ENCODE data around the gene TEX28. TPM values are rescaled to one million over a fixed set of nuclear protein-coding genes. Genes with fewer than 3 reads are reported as not detected.
"Not testable (repeated sequence)": the region's sequence is repeated elsewhere in the genome, so short reads cannot be mapped to it uniquely, and the experiment has no call there.

TEX28 gene
- total RNA-seq, 5 donors from 2014 or later (not counting 1 experiment from before 2014, with no cell fraction given) = not detected

- ATAC-seq (replicated peaks in 1 of 4) = not testable (repeated sequence)
Measured at GRCh38 chrX:154238939-154239559, 55.9 kb downstream of the TEX28 start.

GRCh38 chrX:154233620-154234019 is 61.3 kb downstream of the TEX28 start:
- H3K9me3 ChIP-seq; H3K36me3 ChIP-seq (ENCODE audit: control insufficient read depth in 2 of 2, extremely low read depth in 1 of 2, insufficient read depth in 1 of 2, low read length in 1 of 2); H3K4me1 ChIP-seq (ENCODE audit: control insufficient read depth in 1 of 2, extremely low read depth in 1 of 2, insufficient read depth in 2 of 2, low read length in 2 of 2); H3K36me3 Mint-ChIP-seq; H3K4me3 ChIP-seq (ENCODE audit: control insufficient read depth in 1 of 2, extremely low read depth in 1 of 2, low read length in 1 of 2); H3K4me1 Mint-ChIP-seq; H3K27me3 Mint-ChIP-seq; H3K27me3 ChIP-seq (replicated peaks in 1 of 2; ENCODE audit: control insufficient read depth in 2 of 2, extremely low read depth in 1 of 2, insufficient read depth in 2 of 2, low read length in 1 of 2); ATAC-seq (replicated peaks in 1 of 4); POLR2A ChIA-PET; CTCF ChIA-PET; DNase-seq; H3K27ac ChIP-seq (ENCODE audit: low read length); H3K27ac Mint-ChIP-seq; H3K9me3 Mint-ChIP-seq; H3K4me3 Mint-ChIP-seq: not testable (repeated sequence)
- WGBS (ENCODE audit: insufficient coverage) = no CpG with 5 or more reads among the region's 16 CpGs

More at GRCh38 chrX:154238939-154239559, 55.9 kb downstream of the TEX28 start:
- H3K36me3 ChIP-seq (ENCODE audit: control insufficient read depth in 2 of 2, extremely low read depth in 1 of 2, insufficient read depth in 1 of 2, low read length in 1 of 2); H3K9me3 Mint-ChIP-seq; H3K4me1 Mint-ChIP-seq; CTCF ChIA-PET; H3K27ac Mint-ChIP-seq; DNase-seq; H3K27ac ChIP-seq (ENCODE audit: low read length); H3K4me3 Mint-ChIP-seq; H3K27me3 Mint-ChIP-seq; H3K36me3 Mint-ChIP-seq; H3K27me3 ChIP-seq (replicated peaks in 1 of 2; ENCODE audit: control insufficient read depth in 2 of 2, extremely low read depth in 1 of 2, insufficient read depth in 2 of 2, low read length in 1 of 2); H3K9me3 ChIP-seq; POLR2A ChIA-PET; H3K4me3 ChIP-seq (ENCODE audit: control insufficient read depth in 1 of 2, extremely low read depth in 1 of 2, low read length in 1 of 2); H3K4me1 ChIP-seq (ENCODE audit: control insufficient read depth in 1 of 2, extremely low read depth in 1 of 2, insufficient read depth in 2 of 2, low read length in 2 of 2): not testable (repeated sequence)
- WGBS (ENCODE audit: insufficient coverage) = no CpG with 5 or more reads among the region's 11 CpGs

DNA sequence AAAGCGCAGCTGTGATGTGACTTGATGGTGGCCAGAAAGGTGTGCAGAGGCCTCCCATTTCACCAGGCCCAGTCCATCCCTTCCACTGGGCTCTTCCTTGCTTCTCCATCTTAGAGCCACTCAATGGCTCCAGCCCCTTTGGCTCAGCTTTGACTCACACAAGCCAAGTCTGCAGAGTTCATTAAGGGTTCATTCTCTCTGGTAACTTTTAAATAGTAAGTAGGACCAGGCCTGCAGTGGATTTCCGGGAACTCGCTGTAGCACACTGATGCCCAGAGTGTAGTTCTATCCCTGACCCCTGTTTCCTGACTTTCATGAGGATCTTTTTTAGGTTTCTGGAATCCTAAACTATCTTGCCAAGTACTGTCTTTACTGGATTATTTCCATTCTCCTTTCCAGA is 63.5 kb downstream of the TEX28 start:
- H3K27me3 ChIP-seq (replicated peaks in 1 of 2; ENCODE audit: control insufficient read depth in 2 of 2, extremely low read depth in 1 of 2, insufficient read depth in 2 of 2, low read length in 1 of 2); H3K9me3 Mint-ChIP-seq: not testable (repeated sequence)

DNA sequence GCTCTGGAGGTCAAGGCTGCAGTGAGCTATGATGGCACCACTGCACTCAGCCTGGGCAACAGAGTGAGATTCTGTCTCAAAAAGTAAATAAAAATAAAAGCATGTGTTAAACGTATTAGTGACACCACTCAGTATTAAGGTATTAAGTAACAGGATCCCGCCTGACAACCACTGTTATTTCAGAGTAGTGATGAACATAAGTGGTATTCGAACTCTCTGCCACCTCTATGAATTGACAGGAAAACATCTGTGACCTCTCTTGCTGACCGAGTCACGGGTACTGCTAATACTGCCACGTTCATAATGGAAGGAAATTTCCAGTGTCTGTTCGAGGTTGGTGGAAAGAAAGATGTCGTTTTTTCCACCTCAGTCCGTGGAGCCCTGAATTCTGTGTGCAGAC is 68.2 kb downstream of the TEX28 start:
- POLR2A ChIA-PET; H3K9me3 Mint-ChIP-seq; H3K27ac ChIP-seq (ENCODE audit: low read length); H3K27me3 ChIP-seq (replicated peaks in 1 of 2; ENCODE audit: control insufficient read depth in 2 of 2, extremely low read depth in 1 of 2, insufficient read depth in 2 of 2, low read length in 1 of 2); ATAC-seq (replicated peaks in 1 of 4); H3K27ac Mint-ChIP-seq; H3K4me3 Mint-ChIP-seq; H3K27me3 Mint-ChIP-seq; H3K36me3 ChIP-seq (ENCODE audit: control insufficient read depth in 2 of 2, extremely low read depth in 1 of 2, insufficient read depth in 1 of 2, low read length in 1 of 2); CTCF ChIA-PET; H3K4me1 Mint-ChIP-seq; H3K4me1 ChIP-seq (ENCODE audit: control insufficient read depth in 1 of 2, extremely low read depth in 1 of 2, insufficient read depth in 2 of 2, low read length in 2 of 2); H3K36me3 Mint-ChIP-seq; DNase-seq; H3K4me3 ChIP-seq (ENCODE audit: control insufficient read depth in 1 of 2, extremely low read depth in 1 of 2, low read length in 1 of 2); H3K9me3 ChIP-seq: not testable (repeated sequence)
- no CpG with 5 or more reads among the region's 9 CpGs for WGBS (ENCODE audit: insufficient coverage)

More for the DNA sequence above, 63.5 kb downstream of the TEX28 start:
- H3K27ac ChIP-seq (ENCODE audit: low read length); H3K4me1 ChIP-seq (ENCODE audit: control insufficient read depth in 1 of 2, extremely low read depth in 1 of 2, insufficient read depth in 2 of 2, low read length in 2 of 2); POLR2A ChIA-PET; H3K4me3 Mint-ChIP-seq; H3K27me3 Mint-ChIP-seq; H3K36me3 ChIP-seq (ENCODE audit: control insufficient read depth in 2 of 2, extremely low read depth in 1 of 2, insufficient read depth in 1 of 2, low read length in 1 of 2); H3K9me3 ChIP-seq; ATAC-seq (replicated peaks in 1 of 4); H3K4me1 Mint-ChIP-seq; H3K4me3 ChIP-seq (ENCODE audit: control insufficient read depth in 1 of 2, extremely low read depth in 1 of 2, low read length in 1 of 2); CTCF ChIA-PET; DNase-seq; H3K36me3 Mint-ChIP-seq; H3K27ac Mint-ChIP-seq: not testable (repeated sequence)
- WGBS (ENCODE audit: insufficient coverage) = no CpG with 5 or more reads among the region's 3 CpGs

- H3K4me3 Mint-ChIP-seq; H3K36me3 Mint-ChIP-seq; H3K4me1 ChIP-seq (ENCODE audit: control insufficient read depth in 1 of 2, extremely low read depth in 1 of 2, insufficient read depth in 2 of 2, low read length in 2 of 2); ATAC-seq (replicated peaks in 1 of 4); H3K4me1 Mint-ChIP-seq; POLR2A ChIA-PET; H3K9me3 ChIP-seq; H3K27ac Mint-ChIP-seq; H3K4me3 ChIP-seq (ENCODE audit: control insufficient read depth in 1 of 2, extremely low read depth in 1 of 2, low read length in 1 of 2); H3K27me3 Mint-ChIP-seq; H3K9me3 Mint-ChIP-seq; DNase-seq; H3K27ac ChIP-seq (ENCODE audit: low read length); H3K36me3 ChIP-seq (ENCODE audit: control insufficient read depth in 2 of 2, extremely low read depth in 1 of 2, insufficient read depth in 1 of 2, low read length in 1 of 2); H3K27me3 ChIP-seq (replicated peaks in 1 of 2; ENCODE audit: control insufficient read depth in 2 of 2, extremely low read depth in 1 of 2, insufficient read depth in 2 of 2, low read length in 1 of 2); CTCF ChIA-PET: not testable (repeated sequence)
- WGBS (ENCODE audit: insufficient coverage) = no CpG with 5 or more reads among the region's 6 CpGs
Measured at GRCh38 chrX:154225292-154225691, 69.6 kb downstream of the TEX28 start.

Other genes with a start within 250 kb of the TEX28 start
- 100 to 1,000 TPM in 3 of 5 donors, 10 to 100 TPM in 2; 84.9 to 129 (median 100) TPM for gene MECP2, start 197.4 kb downstream of the TEX28 start, total RNA-seq
- gene OPN1LW, start 150.9 kb downstream of the TEX28 start, total RNA-seq = not detected
- not detected for gene OPN1MW, start 112.5 kb downstream of the TEX28 start, total RNA-seq
- not detected for gene OPN1MW2, start 75.4 kb downstream of the TEX28 start, total RNA-seq
- not detected for gene OPN1MW3, start 37.5 kb downstream of the TEX28 start, total RNA-seq
- 1 to 10 TPM in 4 of 5 donors, under 1 TPM in 1; 0.60 to 5.5 (median 1.3) TPM for gene TKTL1, start 671 bp upstream of the TEX28 start, total RNA-seq
- gene FLNA, start 79.5 kb upstream of the TEX28 start, total RNA-seq = 1,000 to 10,000 TPM in 4 of 5 donors, 100 to 1,000 TPM in 1; 893 to 1,483 (median 1,268) TPM
- gene EMD, start 84.2 kb upstream of the TEX28 start, total RNA-seq = 100 to 1,000 TPM in 2 of 5 donors, 10 to 100 TPM in 3; 73.4 to 136 (median 80.4) TPM
- 1,000 to 10,000 TPM; 5,175 to 6,006 (median 5,765) TPM for gene RPL10, start 103.3 kb upstream of the TEX28 start, total RNA-seq
- 10 to 100 TPM; 22.6 to 31.3 (median 25.5) TPM for gene DNASE1L1, start 114.1 kb upstream of the TEX28 start, total RNA-seq
- gene TAFAZZIN, start 116.4 kb upstream of the TEX28 start, total RNA-seq = 100 to 1,000 TPM in 3 of 5 donors, 10 to 100 TPM in 2; 89.8 to 144 (median 129) TPM
- gene ATP6AP1, start 133.6 kb upstream of the TEX28 start, total RNA-seq = 10 to 100 TPM; 37.9 to 56.8 (median 53.6) TPM
- 100 to 1,000 TPM; 117 to 208 (median 182) TPM for gene GDI1, start 142.0 kb upstream of the TEX28 start, total RNA-seq
- 10 to 100 TPM; 34.9 to 60.5 (median 51.9) TPM for gene FAM50A, start 149.0 kb upstream of the TEX28 start, total RNA-seq
- gene PLXNA3, start 163.2 kb upstream of the TEX28 start, total RNA-seq = 10 to 100 TPM; 48.1 to 87.0 (median 72.9) TPM
- gene LAGE3, start 184.2 kb upstream of the TEX28 start, total RNA-seq = 10 to 100 TPM; 12.7 to 25.4 (median 23.5) TPM
- gene UBL4A, start 191.5 kb upstream of the TEX28 start, total RNA-seq = 10 to 100 TPM; 13.1 to 44.1 (median 39.6) TPM
- 10 to 100 TPM; 15.6 to 31.3 (median 25.9) TPM for gene SLC10A3, start 195.5 kb upstream of the TEX28 start, total RNA-seq
- 10 to 100 TPM; 33.9 to 67.6 (median 57.8) TPM for gene FAM3A, start 221.1 kb upstream of the TEX28 start, total RNA-seq